ENCODE data around the gene ACSL3. TPM values are rescaled to one million over a fixed set of nuclear protein-coding genes. Genes with fewer than 3 reads are reported as not detected.

Gene ACSL3
- total and polyA plus RNA-seq, 12 donors: 12.7 to 67.2 (median 53.0) TPM

- Histone ChIP-seq H3K9me3 (peaks cover 0 to 5% (median 0%) of the 10 kb centered on the region in 11 donors), H3K4me3 (no peak overlapping the region), H3K27ac (no peak overlapping the region), H3K27me3 (no peaks in the 10 kb centered on the region), H3K36me3 (no peaks in the 10 kb centered on the region), H3K4me1 (peaks cover 4 to 12% (median 8%) of the 10 kb centered on the region in 9 donors)
- intact Hi-C loops (cut with DNase I): loop anchor here in 1 of 10 donors (5.0 kb wide), 1 partner anchor 1572 kb away; no protein-coding TSS in a partner anchor
- DNase-seq (no peak), ATAC-seq (peak in 1 of 8 donors; percentile 46)
- TF ChIP-seq CTCF (IDR thresholded peaks at IDR 0.05): no peak
- 93 to 94% methylated on average over 11 of the region's 11 CpGs for WGBS, 2 donors
Measured at GRCh38 chr2:222854773-222855700, 5.8 kb upstream of the ACSL3 start.

- peaks cover 16 to 48% (median 45%) of the 10 kb centered on the region in 9 donors for H3K4me1 ChIP-seq
- H3K27ac ChIP-seq: peak overlapping the region; percentile 95 to 99 (median 98)
- no peaks in the 10 kb centered on the region for H3K36me3 ChIP-seq
- ATAC-seq: peak; percentile 12 to 68 (median 34)
- 7 to 8% methylated on average over 10 of the region's 10 CpGs for WGBS, 2 donors
- DNase-seq: peak; percentile 46 to 78
- TF ChIP-seq CTCF (IDR thresholded peaks at IDR 0.05): no peak
- intact Hi-C loops (cut with DNase I): loop anchor here (2.0 to 5.0 kb wide), 9 partner anchors 42 to 153 kb away; no protein-coding TSS in a partner anchor
- peaks cover 0 to 5% (median 0%) of the 10 kb centered on the region in 11 donors for H3K9me3 ChIP-seq
- H3K4me3 ChIP-seq: peak overlapping the region in 9 of 10 donors; percentile 87 to 100 (median 91)
- no peaks in the 10 kb centered on the region for H3K27me3 ChIP-seq
Measured at GRCh38 chr2:222859786-222860612, 837 bp upstream of the ACSL3 start.

GRCh38 chr2:222861411-222862105, 722 bp downstream of the ACSL3 start:
- Histone ChIP-seq H3K36me3 (no peaks in the 10 kb centered on the region), H3K27ac (peak overlapping the region; percentile 95 to 99 (median 98)), H3K27me3 (no peaks in the 10 kb centered on the region), H3K9me3 (peaks cover 0 to 5% (median 0%) of the 10 kb centered on the region in 11 donors), H3K4me3 (peak overlapping the region; percentile 76 to 100 (median 90)), H3K4me1 (peaks cover 16 to 63% (median 58%) of the 10 kb centered on the region in 9 donors)
- TF ChIP-seq CTCF (IDR thresholded peaks at IDR 0.05): no peak
- DNase-seq (peak; percentile 24 to 60), ATAC-seq (peak; percentile 31 to 68 (median 44))
- intact Hi-C loops (cut with DNase I): loop anchor here (1.0 to 5.0 kb wide), 11 partner anchors 41 to 154 kb away; no protein-coding TSS in a partner anchor
- 1% methylated on average over 34 to 42 of the region's 42 CpGs for WGBS, 2 donors

Data from heart right ventricle (tissue), 16 donors.